ENCODE measurements around the gene ACYP2.
"Not testable (repeated sequence)": the region's sequence is repeated elsewhere in the genome, so short reads cannot be mapped to it uniquely, and the experiment has no call there.

The ACYP2 gene

DNA sequence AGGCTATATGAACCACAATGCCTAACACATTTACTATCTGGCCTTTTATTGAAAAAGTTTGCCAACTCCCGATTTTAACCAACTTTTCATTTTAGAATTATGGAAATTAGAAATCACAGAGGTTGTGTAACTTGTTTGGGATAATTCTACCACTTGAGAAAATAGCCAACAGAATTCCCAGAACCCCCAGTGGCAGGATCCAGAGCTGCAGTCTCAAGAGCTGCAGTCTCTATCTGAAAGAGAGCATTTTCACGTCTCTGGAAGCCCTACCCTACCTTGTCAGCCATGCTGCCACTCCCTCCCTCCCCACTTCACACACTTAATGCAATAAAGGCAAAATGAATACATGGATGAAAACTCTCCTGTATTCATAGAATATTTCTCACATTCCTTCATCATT is 164.0 kb downstream of the ACYP2 start:
- DNase-seq = no peak

DNA sequence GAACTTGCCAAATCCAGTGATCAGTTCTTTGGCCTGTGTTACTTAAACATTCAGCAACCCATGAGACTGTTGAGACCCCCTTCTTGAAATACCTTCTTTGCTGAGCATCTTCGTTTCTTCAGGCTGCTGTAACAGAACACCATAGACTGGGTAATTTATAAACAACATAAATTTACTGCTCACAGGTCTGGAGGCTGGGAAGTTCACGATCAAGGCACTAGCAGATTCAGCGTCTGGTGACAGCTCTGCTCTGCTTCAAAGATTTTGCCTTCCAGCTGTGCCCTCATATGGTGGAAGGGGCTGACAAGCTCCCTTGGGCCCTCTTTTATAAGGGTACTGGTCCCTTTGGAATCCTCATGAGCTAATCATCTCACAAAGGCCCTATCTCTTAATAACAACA is 169.4 kb downstream of the ACYP2 start:
- no peak for DNase-seq

DNA sequence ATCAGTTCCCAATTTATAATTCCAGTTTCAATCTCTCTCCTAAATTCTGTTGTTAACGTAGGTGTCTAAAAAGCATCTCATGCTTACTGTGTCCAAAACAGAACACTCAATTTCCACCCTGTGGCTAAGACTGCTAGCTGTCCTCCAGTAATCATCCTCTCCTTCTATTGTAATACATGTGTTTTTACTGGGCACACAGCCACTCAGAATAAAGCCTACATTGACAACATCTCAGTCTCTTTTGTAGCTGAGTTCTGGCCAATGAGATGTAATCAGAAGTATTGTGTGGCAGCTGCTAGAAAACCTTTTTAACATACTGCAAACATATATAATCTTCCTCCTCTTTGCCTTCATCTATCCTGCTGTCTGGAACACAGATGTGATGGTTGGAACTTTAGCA is 170.0 kb downstream of the ACYP2 start:
- DNase-seq = no peak

DNA sequence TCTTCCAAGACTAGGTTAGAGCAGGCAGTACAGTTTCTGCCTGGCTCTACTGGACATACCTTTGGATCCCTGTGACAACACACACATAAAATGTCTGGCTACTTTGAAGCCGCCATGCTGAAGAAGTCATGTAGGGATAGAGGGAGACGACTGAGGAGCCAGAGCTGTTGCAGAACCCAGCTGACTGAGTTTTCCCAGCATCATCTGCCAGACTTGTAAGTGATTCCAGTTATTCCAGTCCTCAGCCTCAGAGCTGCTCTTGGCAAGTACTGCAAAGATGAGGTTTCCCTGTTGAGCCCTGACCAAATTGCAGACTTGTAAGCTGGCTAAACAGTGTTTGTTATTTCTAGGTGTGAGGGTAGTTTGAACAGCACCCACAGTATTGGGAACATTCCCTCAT is 172.1 kb downstream of the ACYP2 start:
- DNase-seq = no peak

DNA sequence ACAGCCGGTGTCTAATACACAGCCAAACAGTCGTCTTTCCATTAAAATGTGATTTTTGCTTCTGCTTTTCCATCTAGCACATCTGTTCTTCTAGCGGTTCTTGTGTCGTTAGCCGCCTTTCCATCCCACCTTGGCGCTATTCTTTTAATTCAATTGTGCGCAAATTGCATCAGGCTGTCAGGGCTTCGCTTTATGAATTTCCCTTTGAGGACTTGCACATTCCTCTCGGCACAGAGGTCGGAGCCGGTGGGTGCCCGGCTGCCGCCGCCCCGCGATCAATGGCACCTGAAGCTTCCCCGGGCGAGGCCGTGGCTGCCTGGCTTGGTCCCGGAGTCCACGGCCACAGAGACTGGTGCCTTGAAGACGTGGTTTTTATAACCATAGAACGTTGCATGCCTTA is 174.5 kb downstream of the ACYP2 start:
- DNase-seq = no peak

DNA sequence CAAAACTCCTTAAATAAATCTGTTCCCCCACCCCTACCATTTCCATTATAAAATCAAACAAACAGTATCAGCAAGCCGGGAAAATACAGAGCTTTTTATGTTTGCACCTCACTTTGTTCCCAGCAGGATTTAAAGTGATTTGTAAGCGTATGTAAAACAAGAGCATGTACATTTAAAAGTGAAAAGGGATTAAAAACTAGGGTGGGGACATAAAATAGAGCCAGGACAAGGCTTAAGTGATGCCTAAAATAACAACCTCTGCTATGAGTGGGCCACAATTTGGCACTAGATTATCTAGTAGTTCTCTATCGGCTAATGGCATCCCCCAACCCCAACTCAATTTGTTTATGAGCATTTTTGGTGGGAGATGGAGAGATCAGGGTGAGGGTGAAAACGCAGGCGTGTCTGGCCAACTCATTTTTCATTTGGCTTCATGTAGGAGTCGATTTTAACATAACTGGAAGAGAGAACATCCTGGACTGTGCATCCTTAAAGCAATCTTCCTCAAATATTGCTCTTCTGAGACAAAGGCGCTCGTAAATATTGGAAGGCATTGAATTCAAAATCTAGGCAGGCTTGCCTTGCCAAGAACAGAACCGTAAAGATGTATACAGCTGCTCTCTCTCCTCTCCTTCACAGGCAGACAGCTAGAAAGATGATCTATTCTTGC is 175.1 kb downstream of the ACYP2 start:
- no peak for DNase-seq

DNA sequence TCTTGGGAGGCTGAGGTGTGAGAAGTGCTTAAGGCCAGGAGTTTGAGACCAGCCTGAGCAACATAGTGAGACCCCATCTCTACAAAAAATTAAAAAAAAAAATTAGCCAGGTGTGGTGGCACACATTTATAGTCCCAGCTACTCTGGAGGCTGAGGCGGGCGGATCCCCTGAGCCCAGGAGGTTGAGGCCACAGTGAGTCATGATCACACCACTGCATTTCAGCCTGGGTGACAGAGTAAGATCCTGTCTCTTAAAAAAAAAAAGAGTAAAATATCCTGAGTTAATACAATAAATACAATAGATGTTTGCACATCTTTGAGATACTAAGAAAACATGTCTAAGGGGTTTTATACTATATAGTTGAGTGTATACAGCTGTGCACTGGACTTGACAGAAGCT is 179.2 kb downstream of the ACYP2 start:
- DNase-seq = not testable (repeated sequence)

DNA sequence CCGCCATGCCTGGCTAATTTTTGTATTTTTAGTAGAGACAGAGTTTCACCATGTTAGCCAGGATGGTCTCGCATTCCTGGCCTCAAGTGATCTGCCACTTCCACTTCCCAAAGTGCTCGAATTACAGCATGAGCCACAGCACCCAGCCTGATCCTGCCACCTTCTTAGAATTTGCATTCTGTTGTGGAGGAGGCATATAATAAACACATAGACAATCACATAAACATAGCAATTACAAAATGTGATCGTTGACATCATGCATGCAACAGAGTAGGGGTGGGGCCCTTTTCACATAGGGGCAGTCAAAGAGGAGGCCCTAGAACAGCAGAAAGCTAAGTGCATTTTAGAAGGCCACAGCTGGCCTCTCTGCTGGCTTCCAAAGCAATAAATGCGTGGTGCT is 180.5 kb downstream of the ACYP2 start:
- DNase-seq = peak; percentile 44

DNA sequence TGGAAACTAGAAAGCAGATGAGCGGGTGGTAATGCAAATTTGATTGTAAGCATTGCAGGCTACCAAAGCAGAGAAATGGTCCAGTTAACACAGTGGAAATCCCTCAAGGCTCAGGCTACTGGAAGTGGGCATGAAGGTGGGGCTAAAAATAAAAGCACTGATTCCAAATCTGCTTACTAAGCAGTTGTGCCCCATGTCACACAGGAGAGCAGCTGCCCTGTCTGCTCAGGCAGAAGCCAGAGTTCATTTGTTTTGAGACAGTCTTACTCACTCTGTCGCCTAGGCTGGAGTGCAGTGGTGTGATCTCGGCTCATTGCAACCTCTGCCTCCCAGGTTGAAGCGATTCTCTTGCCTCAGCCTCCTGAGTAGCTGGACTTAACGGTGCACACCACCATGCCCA is 183.1 kb downstream of the ACYP2 start:
- no peak for DNase-seq

DNA sequence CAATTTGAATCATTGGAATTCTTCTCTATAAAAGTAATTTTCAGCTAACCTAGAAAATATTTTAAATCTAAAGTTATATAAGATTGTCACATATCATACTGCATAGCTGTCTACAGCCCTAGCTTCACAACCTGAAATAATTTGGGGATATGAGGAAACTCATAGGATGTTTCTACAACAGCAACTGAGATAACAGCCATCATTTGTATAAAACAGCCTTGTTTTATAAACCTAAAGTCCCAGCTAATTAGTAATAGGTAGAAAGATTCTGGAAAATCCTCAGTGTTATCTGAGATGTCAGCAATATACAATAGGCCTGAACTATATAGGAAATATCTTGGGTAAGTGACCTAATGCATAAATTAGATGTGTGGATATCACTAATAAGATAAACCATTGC is 188.2 kb downstream of the ACYP2 start:
- DNase-seq = no peak

DNA sequence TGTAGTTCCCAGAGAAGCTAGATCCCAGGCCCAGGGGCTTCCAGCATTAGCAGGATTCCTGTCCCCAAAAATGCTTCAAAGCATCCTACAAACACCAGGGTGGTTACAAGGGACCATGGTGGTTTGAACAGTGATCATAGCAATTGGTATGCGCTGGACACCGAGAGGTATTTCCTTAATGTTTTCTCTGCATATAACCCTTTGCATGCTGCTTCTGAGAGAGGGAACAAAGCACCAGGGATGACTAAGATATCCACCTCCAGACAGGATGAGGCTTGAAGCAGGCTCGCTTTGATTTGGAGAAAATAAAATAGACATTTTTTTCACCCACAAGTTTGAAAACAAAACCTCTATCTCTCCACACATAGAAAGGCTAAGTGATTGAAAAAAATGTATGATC is 191.1 kb downstream of the ACYP2 start:
- DNase-seq = no peak

DNA sequence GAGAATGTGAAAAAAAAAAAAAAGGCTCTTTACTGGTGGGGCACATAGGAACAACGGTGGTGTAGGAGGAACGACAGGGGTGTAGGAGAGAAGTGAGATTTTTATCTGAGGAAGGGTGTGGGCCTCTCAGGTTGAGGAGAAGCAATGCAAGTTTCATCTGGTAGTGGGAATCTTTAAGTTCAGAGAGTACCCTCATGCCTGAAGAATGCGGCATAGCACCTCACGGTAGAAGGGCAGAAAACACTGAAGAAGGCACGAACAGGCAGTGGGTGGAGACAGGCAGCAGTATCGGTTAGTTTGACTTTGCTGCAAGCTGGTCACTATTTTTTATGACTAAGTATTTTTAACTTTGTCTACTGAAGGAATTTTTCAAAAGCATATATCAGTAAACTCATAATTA is 192.8 kb downstream of the ACYP2 start:
- no peak for DNase-seq

DNA sequence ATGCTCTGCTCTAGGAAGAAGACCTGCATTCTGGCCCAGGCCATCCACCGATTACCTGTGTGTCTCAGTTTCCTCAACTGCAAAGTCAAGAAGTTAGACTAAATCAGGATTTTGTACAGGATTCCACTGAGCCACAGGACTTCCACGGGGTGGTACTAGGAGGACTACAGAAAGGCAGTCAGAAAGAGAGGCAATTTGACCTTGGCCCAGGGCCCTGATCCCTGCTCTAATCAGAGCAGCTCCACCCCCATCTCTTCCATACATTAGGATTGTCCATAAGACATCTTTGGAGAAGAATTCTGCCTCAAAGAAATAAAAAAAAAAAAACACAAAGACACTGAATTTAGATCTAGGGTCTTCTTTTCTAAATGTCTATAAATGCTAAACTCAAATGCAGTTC is 193.4 kb downstream of the ACYP2 start:
- DNase-seq = no peak

DNA sequence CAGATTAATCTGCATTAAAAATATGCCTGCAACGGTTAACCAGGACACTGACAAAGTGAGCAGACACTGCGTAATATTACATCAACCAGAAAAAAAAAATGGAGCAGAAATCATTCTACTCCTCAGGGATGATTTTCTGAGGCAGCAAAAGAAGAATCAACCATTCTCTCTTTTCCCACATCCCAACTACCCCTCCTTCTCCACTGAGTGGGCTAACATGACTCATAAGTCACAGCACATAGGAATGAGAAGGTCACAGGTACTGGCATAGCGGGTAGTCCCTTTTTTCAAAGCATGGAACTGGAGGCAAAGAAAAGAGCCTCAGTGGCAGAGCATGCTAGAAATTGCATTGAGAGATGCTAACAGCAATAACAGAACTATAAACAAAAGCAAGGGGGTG is 194.9 kb downstream of the ACYP2 start:
- DNase-seq = no peak

DNA sequence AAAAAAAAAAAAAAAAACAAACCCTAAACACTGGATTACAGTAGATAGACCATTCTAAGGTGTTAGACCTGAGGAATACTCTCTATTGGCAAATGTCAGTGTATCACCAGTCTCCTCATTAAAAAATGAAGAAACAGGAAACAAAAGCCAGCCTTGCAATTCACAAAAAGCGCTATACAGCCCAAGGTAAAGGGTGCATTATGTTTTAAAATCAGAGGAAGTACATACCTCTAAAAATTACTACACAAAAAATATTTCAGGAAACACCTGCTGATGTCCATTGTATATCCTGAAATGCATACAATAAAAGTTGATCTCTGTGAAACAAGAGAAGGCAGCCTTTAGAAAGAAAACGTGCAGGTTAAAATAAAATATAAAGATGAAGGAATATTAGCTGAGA is 195.5 kb downstream of the ACYP2 start:
- DNase-seq = no peak

DNA sequence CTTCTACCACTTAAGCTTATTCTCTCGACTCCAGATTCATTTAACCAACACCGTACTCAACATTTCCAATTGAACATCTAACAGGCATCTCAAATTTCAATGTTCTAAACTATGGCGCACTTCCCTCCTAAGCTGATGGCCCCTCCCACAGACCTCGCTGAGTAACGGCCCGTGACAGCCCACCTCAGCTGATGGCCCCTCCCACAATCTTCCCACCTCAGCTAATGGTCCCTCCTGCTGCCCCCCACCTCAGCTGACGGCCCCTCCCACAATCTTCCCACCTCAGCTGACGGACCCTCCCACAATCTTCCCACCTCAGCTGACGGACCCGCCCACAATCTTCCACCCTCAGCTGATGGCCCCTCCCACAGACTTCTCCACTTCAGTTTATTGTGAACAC is 197.7 kb downstream of the ACYP2 start:
- no peak for DNase-seq

DNA sequence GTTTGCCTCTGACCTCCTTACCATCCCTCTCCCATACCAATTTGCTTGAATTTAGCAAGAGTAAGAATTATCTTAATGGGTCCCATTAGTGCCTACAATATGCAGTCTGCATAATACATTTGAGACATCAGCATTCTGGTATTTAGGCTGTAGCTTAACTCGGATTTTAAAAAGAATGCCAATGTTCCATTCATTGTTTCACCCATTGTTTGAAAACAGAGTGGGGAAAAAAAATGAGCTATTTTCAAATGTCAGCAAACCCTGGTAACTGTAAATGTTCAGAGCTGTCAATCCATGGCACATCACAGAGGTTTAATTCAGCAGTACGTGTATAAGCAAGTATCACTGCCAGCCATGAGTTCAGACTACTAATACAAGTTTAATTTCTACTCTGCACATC is 202.6 kb downstream of the ACYP2 start:
- DNase-seq = no peak

DNA sequence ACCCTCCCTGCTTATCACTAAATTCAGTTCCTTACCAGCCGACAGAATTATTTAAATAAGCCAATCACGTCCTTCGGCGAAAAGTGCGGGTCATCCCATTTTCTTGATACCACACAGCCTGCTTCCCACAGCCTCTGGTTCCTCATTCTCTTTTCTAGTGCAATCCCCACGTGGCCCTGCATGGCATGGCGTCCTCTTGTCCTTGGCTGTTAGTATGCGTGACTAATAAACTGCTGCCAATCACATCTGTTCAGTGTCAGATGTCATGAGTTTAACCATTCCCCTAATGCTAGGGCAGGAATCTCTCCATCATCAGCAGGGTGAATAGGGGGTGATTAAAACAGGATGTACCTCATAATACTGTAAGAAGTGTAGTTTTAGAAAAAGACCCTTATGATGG is 203.4 kb downstream of the ACYP2 start:
- peak; percentile 3 for DNase-seq

DNA sequence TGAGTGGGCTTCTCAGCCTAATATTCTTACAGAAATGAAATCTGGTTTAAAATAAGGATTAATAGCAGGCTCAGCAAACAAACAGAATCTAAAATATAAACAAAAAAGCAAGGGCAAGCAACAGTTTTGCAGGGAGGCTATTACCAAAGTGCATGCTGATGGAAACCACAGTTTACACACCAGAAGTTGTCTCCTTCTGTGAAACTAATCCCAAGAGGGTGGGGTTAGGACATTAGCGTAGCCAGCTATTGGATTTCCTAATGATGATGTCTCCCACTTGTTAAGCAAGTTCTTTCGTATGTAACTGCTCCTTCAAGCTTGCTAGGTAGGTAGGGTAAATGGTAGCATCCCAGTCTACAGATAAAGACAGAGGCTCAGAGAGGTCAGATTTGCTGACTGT is 205.6 kb downstream of the ACYP2 start:
- no peak for DNase-seq

DNA sequence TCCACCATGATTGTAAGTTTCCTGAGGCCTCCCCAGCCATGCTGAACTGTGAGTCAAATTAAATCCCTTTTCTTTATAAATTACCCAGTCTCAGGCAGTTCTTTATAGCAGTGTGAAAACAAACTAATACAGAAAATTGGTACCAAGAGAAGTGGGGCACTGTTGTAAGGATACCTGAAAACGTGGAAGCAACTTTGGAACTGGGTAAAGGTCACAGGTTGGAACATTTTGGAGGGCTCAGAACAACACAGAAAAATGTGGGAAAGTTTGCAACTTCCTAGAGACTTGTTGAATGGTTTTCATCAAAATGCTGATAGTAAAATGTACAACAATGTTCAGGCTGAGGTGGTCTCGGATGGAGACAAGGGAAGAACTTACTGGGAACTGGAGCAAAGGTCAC is 209.1 kb downstream of the ACYP2 start:
- not testable (repeated sequence) for DNase-seq

DNA sequence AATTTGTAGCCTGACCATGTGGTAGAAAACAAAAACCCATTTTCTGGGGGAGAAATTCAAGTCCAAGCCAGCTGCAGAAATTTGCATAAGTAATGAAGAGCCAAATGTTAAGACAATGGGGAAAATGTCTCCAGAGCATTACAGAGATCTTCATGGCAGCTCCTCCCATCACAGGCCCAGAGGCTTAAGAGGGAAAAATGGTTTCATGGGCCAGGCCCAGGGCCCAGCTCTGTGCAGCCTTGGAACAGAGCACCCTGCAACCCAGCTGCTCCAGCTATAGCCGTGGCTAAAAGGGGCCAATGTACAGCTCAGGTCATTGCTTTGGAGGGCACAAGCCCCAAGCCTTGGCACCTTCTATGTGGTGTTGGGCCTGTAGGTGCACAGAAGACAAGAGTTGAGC is 209.7 kb downstream of the ACYP2 start:
- no peak for DNase-seq

DNA sequence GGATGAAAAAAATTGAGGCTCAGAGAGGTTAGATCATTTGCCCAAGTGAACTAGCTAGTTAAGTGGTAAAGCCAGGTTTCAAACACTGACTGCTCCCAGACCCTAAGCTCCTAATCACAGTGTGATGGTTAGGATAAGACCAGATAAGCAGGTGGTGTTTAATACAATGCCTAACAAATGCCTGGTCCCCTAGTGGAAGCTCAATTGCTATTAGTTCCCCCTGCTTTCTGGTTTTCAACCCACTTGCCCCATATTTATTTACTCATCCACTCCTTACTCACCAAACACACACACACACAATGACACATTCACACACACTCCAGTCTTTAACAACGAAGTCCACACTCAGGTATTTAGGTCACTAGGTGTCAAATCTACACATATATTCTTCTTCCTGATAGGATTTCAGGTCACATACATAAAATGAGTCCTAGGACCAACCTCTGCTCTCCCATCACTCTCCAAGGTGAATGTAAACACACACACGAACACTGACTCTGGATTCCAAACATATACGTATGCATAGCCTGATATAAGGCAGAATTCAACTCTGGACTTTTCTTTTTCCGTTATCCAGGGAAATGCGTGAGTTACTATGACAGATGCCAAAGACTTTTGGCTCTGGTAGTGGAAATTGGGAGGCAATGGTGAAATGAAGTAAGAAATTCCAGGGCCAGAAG is 214.2 kb downstream of the ACYP2 start:
- peak; percentile 40 for DNase-seq

DNA sequence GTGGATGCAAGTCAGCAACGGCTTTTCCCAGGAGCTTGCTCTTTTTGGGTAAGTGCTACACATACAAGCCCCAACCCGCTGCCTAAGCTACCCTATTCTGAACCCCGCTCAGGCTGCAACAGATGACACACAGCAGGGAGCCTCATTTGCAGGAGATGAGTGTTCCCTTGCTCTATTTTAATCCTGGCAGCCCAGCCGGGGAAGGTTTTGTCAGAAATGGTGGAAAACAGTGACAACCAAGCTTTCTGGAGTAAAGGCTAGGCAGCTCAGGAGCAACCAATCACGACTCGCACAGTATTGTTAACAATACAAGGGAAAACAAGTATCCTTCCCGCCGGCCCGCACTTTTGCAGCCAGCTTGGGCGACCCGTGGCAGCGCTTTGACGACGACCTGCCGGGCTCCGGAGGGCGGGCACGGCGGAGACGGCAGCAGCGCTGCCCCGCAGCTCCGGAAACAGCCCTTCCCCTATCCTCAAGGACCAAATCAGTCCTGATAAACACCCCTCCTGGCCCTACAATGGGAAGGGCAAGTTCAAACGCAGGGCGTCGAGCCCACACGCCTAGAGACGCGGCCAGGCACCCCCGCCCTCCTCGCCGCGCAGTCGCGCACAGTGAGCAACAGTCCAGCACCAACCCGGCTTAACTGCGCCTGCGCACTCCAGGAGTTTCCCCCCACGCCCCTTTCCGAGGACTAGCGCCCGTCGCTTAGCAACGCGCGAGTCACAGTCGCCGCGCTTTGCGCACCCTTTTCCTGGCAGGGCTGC is 214.9 kb downstream of the ACYP2 start:
- DNase-seq = peak; percentile 97
